Stimulated activated CD4-positive, alpha-beta T cell treated with anti-CD3 and anti-CD28 coated beads, Interleukin-4, amount 100 ng/mL, for 24 hours (primary cell): ENCODE results near the gene FSTL4.

Source experiments
- DNase-seq: peaks from one replicate; pipeline ENCODE4 v3.0.0-alpha.2; 2020

Gene FSTL4

DNA sequence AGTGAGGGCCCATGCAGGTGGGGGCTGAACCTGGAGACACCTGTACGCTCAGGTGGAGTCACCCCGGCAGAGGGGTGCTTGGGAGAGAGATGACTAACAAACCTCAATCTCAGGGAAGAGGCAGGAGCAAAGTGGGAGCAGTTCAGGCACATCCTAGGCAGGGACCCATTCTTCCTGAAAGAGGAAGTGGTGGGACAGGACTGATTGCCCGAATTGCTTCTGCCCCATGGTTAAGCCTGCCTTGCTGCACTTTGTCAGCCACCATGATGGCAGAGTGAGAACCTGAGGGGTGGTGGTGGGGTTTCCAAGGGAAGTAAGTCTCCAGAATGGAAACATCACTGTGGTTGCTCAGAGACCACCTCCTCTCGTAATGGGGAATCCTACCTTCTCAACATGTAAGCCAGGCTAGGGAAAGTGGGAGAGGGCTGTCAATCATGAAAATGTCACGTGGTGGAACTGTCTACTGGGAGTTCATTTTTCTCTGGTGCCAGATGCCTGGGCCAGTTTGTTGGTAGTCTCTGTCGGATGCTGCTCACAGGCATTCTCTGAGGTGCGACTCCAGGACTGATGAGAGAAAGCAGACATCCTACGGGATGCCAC, 410.2 kb downstream of the FSTL4 start:
- no peak for DNase-seq

DNA sequence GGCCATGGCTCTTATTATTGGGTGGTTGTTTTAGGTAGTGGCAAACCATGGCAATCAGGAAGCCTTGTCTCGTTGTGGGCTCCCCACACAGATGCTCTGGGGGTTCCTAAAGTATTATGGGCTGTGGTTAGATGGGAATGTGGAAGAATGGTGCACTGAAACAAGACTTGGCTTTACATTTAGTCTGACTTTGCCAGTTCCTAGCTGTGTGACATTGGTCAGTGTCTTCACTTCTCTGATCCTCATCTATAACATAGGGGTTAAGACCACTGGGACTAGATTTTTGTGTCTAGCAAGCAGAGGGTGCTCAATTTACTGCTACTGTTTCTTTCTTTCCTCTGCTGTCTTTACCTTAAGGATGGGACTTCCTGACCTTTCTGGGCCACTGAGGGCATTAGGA, 411.0 kb downstream of the FSTL4 start:
- DNase-seq = no peak

DNA sequence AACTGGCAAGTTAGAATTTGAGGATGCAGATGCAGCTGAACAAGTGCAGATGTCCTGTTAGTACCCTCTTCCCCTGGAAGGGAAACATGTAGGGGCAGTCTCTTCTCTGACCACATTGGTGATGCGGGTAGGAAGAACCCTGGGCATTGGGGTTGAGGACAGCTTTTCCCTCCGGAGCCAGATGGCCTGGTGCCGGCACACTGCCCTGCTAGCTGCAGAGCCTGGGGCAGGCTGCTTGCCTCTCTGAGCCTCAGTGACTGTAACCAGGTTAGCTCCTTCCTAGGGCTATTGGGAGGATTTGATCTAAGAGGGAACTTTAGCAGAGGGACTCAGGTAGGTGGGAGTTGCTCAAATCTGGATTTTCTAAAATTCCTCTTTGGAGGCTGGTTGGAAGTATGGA, 412.1 kb downstream of the FSTL4 start:
- no peak for DNase-seq

DNA sequence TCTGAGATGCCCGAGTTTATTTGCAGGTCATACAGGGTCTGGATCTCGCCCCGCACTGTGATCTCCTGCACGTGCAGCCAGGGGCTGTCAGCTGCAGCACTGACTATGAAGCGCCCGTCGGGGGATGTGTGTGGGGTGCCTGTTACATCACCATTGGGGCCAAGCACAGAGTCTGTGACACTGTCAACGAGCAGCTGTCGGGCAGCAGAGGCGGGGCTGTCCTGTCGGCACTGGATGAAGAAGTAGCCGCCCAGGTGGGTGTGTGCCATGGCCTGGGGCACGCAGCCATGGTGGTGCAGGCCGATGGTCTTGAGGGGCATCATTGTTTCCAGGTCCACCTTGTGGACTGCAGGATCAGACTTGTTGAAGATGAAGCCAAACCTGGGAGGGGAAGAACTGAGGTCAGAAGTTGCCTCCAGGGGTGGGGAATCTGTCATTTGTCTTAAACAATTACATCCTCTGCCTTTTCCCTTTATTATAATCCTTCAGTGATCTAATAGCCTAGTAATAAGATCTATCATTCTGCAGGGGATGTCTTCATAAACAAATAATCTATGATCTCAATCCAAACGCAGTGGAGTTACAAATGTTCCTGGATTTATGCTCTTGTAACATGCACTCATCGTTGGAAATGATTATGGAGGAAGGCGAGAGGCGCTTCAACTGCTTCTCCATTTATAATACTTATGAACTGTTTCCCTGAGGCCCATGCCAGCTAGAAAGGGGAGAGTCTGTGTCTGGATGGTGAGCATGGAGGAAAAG, 412.7 kb downstream of the FSTL4 start:
- DNase-seq = no peak

DNA sequence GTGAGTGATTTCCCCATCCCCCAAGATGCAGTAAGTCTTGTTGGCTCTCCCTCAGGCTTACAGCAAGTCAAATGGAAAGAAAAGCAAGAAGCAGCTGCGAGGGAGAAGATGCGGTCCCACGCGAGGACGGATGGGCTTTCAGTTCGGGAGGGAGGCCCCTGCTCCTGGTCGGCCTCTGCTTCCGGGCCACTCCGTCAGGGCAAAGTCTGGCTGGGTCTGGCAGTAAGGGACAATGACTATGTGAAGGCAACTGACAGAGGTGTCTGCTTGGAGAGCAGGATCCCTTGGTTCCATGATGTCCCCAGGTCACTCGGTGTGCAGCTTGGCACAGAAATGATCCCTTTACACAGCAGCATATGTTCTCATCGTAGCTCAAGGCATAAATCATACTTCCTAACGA, 413.8 kb downstream of the FSTL4 start:
- DNase-seq = no peak

DNA sequence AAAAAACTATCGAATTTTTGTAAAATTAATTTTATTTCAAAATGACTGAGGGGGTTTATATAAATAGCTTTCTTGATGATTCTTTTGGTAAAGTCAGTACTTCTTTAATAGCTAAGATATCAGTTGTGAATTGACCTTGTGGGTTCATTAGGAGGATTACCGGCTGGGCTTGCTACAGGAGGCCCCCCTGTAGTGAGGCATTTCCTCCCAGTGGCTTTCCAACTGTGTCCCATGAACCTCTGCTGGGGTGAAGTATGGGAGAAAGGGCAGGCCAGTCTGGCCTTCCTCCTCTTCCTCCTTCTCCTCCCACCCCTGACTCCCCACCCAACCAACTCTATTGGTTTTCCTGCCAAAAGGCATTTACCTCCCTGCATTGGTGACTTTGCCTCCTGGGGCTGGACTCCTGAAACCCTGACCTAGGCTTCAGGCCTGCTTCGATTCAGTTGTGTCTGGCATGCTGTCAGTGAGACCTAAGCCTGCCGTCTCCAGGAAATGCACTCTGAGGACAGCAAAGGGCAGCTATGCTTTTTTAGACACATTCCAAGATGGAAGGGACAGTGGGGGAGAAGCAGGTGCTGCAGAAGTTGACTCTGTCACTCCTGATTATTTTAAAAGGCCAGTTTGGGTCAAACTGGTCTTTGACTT, 415.8 kb downstream of the FSTL4 start:
- no peak for DNase-seq

DNA sequence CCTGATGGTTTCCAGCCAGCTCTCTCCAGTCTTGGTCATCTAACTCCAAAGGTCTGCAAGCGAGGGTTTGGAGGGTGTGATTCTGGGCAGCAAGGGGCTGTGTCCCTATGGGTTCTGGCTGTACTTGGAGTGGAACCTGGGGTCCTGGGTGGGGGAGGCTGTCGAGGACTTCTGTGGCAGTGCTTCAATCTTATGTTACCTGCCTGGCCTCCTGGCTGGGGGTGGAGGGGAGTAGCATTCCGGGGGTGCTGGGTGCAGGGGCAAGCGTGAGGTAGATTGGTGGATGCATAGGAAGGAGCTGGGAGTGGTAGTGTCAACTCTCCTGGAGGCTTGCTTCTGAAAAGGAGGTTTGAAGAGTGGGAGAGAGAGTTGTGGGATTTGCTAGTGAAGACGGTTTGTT, 417.1 kb downstream of the FSTL4 start:
- no peak for DNase-seq

DNA sequence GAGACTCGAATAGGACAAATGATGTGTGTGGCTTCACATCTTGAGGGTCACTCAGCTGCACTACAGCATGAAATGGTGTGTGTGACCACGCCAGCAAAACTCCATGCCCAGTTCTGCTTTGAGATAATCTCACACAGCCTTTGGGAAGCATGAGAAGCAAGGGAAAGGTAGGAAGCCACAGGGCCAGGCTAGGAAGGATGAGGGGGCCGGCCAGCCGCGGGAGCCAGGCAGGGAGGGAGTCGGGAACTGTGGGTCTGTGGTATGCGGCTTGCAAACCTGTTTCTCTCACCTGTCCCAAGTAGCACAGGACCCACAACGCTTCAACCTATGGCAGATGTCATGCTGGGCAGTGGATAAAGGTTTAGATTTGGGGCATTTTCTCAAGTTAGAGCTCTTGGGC, 418.5 kb downstream of the FSTL4 start:
- DNase-seq = no peak

DNA sequence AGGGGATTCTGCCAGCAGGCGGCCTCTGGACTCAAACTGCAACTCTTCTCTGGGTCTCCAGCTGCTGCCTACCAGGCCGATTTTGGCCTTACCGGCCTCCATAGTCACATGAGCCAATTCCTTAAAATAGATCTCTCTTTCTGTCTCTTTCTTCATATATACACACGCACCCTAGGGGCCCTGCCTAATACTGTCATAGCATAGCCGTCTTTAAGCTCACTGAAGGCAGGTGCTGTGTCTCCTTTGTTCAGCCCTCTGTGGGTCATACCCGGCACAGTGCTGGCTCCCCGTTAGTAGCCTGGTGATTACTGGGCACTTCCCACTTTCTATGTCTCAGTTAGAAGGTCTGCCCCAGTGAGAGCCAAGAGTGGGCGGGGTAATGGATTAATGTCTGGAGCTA, 419.6 kb downstream of the FSTL4 start:
- no peak for DNase-seq

DNA sequence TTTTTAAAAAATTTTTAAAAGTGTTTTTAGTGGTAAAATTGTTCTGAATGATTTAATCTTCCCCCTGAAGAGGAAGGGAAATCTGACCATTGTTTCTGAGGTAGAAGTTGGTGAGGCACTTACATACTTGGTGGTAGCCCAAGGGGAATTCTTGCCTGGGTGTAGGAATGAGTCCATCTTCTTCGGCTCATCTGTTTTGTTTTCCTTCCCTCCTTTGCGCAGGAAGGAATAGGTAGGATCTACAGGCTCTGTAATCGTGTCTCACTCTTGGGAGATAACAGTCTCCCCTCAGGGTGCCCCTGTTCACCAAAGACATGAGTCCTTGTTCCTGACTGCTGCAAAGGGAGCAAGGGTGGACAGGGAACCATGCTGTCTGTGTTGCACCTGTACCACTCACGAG, 422.5 kb downstream of the FSTL4 start:
- DNase-seq = no peak

DNA sequence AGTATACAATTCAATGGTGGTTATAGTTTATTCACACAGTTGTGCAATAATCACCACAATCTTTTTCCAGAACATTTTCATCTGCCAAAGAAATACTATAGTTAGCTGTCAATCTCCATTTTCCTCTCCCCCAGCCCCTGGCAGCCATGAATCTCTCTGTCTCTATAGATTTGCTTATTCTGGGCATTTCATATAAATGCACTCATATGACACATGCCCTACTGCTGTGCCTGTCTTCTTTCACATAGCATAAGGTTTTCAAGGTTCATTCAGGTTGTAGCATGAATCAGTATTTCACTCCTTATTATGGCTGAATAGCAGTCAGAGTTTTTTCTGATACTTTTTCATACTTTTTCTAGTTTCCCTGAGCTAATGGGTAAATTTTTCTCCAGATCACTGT, 432.9 kb downstream of the FSTL4 start:
- no peak for DNase-seq

DNA sequence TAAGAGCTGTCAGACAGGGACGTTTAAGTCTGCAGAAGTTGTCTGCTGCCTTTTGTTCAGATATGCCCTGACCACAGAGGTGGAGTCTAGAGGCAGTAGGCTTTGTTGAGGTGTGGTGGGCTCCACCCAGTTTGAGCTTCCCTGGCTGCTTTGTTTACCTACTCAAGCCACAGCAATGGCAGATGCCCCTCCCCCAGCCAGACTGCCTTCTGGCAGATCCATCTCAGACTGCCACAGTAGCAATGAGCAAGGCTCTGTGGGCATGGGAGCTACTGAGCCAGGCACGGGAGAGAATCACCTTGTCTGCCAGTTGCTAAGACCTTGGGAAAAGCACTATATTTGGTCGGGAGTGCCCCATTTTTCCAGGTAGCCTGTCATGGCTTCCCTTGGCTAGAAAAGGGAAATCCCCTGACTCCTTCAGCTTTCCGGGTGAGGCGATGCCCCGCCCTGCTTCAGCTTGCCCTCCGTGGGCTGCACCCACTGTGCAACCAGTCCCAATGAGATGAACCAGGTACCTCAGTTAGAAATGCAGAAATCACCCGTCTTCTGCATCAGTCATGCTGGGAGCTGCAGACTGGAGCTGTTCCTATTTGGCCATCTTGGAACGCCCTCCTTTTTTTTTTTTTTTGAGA, 441.5 kb downstream of the FSTL4 start:
- DNase-seq = peak; percentile 41

DNA sequence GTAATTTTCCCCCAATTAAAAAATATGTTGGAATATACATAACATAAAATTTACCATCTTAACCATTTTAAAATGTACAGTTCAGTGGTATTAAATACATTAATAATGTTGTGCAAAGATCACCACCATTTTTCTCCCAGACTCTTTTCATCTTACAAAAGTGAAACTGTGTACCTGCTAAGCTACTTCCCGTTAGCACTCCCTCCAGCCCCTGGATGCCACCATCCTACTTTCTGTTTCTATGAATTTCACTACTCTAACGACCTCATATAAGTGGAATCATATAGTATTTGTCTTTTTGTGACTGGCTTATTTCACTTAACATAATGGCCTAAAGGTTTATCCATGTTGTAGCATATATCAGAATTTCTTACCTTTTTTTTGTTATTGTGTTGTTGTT, 447.6 kb downstream of the FSTL4 start:
- DNase-seq = no peak

DNA sequence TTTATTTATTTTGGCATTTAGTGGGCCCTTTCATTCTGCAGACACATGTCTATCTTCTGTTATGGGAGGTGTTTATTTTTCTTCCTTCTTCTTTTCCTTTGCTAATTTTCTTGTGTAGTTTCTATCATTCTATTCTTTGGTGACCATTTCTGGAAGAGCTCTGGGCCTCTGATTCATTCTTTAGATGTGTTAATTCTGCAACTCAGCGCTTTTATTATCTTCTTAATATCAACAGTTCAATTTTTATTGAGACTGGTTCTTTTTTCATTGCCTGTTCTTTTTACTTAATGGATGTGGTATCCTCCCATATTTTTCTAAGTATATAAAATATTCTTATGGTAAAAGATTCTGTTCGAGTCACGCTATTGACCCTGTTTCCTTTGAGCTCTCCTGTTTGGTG, 448.5 kb downstream of the FSTL4 start:
- DNase-seq = no peak

DNA sequence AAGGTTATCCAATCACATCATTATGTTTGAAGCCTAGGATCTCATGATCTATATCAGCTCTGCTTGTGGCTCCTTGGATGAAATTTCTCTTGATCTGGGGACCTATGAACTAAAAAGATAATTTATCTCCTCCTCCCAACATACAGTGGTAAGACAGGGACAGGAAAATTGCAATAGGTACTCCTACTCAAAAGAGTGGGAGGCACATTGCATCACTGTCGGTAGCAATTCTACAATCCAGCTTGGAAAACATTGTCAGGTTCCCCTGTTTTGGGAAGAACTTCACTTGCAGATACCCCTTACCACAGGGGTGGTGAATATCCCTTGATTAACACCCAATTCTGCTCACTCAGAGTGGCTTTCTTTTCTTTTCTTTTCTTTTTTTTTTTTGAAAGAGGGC, 452.8 kb downstream of the FSTL4 start:
- no peak for DNase-seq

DNA sequence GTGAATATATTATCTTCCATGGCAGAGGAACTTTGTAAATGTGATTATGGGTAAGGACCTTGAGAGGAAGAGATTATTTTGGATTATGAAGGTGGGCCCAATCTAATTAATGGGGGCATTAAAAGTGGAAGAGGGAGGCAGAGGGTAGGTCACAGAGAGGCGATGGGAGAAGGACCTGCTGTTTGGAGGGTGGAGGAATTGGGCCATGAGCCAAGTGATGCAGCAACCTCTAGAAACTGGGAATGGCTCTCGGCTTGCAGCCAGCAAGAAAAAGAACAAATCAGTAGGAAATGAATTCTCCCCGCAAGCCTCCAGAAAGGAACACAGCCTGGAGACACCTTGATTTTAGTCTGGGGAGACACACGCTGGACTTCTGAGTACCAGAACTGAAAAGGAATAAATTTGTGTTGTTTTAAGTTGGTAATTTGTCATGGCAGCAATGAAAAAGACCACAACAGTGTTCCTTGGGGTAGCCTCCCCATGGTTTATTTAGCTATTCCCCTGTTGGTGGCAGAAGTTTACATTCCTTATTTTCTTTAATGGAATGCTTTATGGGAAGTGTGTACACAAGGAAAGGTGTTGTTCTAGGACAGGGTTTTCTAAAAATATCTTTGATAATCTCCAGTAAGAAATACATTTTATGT, 456.9 kb downstream of the FSTL4 start:
- DNase-seq = no peak

DNA sequence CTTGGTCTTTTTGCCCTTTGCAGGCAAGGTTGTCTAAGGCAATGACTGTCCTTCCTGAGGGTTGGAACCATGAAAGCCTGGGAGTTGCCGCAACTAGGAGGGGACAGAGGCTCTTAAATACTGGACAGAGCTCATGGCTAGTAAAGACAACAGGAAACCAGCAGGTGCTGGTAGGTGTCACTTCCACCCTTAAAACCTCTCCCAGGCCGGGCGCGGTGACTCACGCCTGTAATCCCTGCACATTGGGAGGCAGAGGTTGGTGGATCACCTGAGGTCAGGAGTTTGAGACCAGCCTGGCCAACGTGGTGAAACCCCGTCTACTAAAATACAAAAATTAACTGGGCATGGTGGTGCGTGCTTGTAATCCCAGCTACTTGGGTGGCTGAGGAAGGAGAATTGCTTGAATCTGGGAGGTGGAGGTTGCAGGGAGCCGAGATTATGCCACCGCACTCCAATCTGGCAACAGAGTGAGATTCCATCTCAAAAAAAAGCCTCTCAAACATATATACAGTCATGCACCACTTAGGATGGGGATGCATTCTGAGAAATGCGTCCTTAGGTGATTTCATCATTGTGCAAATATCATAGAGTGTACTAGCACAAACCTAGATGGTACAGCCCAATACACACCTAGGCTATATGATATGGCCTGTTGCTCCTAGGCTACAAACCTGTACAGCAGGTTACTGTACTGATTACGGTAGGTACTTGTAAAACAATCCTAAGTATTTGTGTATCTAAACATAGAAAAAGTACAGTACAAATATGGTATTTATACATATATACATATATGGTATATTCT, 457.9 kb downstream of the FSTL4 start:
- no peak for DNase-seq

DNA sequence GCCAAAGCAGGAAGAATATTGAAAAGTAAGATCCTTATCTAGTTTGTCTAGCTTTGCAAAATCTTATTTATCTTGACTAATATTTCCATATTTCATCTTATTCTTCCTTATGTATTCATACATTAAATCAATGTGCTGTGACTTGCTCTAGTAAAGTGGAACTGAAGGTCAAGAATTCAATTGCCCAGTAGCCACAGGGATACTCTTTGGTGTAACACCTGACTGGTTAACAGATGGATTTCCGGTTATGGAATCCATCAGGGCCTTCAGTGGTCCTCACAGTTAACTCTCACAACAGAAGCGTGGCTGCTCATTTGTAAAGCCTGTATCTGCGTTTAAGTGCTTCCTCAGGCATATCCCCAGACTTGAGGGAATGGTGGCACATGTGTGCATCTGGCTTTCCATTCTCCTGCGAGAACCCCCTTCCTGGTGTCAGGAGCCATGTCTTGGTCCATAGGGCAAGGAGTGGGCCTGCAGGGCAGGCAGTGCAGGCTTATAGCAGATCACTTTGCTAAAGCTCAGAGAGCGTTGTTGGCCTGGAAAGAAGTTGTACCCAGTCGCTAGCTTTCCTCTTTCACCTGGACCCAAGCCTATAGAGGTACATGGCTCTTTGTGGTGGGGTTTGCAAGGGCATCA, 461.3 kb downstream of the FSTL4 start:
- no peak for DNase-seq

DNA sequence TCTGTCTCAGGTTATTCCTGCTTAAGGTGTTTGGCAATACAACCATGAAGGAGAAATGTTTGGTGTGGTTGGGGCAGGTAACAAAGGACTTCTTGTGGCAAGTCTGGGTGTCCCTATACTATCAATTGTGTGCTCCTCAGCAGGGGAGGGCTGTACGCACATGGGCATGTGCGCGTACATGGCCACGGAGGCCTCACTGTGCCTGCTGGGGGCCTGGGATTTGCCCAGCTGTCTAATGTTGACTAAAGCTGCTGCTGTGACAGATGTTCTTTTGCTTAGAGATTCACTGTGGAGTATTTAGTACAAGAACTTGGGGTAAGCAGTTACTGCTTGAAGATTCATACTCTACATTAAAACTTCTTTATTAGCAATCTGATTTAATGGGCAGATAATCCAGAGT, 463.0 kb downstream of the FSTL4 start:
- DNase-seq = no peak

DNA sequence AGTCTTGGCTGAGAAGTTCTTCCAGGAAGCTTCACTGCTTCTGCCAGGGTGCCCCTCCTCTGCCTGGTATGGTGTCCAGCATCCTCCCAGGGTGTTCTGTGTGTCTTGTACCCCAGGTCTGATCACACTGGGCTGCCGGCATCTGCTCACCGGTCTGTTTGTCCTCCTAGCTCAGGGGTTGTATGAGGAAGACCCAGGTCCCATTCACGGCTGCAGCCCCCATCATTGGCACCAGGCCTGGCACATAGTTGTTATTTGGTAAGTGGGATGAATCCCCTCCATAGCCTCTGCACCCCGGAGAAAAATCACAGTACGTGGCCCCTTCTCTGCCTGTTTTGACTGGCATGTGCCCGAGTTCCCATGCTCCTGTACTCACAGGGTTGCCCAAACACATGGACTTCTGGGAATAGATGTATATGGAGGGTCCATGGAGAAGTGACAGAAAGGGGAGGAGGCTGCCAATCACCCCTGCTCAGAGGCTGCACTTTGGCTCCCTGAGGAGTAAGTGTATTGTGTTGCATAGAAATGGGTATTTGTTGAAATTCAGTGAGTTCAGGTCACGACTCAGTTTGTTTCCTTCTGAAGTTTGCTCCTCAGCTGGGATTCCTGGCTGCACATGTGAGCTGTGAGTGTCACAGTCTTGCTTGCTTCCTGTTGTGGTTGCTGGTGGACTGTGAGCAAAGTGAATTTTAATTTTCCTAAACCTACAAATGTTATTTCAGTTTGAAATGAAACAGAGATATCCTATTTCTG, 464.4 kb downstream of the FSTL4 start:
- DNase-seq = no peak

DNA sequence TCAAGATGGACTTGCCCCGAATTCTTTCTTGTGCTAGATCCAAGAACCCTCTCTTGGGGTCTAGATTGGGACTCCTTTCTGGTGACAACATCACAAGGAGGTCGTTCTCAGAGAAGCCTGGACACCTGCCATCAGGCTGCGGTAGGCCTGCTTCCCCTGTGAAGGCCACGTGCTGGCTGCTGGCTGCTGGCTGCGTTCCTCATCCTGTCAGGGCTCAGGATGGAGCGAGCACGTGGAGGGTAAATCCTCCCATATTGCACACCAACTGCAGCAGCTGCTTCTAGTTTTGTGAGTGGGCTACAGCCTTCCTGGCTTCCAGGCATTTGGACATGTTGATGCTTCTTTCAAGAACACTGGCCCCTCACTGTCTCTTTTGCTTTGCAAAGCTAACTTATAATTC, 464.9 kb downstream of the FSTL4 start:
- no peak for DNase-seq
